Stomach (tissue), 9 donors: Measurements from ENCODE around the gene MIB1. TPM values are rescaled to one million over a fixed set of nuclear protein-coding genes. Genes with fewer than 3 reads are reported as not detected.

Source experiments
- DNase-seq, 2 donors: peaks; one replicate each; pipeline versions ENCODE4 v3.0.0 to v3.0.0-alpha.2; 2013 to 2019
- H3K27ac ChIP-seq, 5 donors: fragments of 200-600 bp in 4 of 5; sonication (generic) in 4 of 5; one replicate each; pipeline ENCODE4 v1.5.1; 2013 to 2019; ENCODE audit warnings: mild to moderate bottlenecking in 1 of 5, moderate library complexity in 1 of 5
- H3K27me3 ChIP-seq, 3 donors: fragments of 200-600 bp; sonication (generic); one replicate each; pipeline ENCODE4 v1.5.1; 2017 to 2019; ENCODE audit warnings: mixed run types in 1 of 3
- H3K36me3 ChIP-seq, 4 donors: fragments of 200-600 bp; sonication (generic); 1 replicate in 3 of 4; 2 replicates in 1 of 4; pipeline ENCODE4 v1.5.1; 2016 to 2019
- H3K4me1 ChIP-seq, 4 donors: fragments of 200-600 bp; sonication (generic); one replicate each; pipeline ENCODE4 v1.5.1; 2016 to 2019
- H3K4me3 ChIP-seq, 4 donors: fragments of 200-600 bp; sonication (generic) in 3 of 4; one replicate each; pipeline ENCODE4 v1.5.1; 2016 to 2019; ENCODE audit warnings: mild to moderate bottlenecking in 1 of 4
- H3K9me3 ChIP-seq, 4 donors: fragments of 200-600 bp; sonication (generic); one replicate each; pipeline ENCODE4 v1.5.1; 2016 to 2019
- CTCF ChIP-seq, 7 experiments: fragments of 450-650 bp in 4 of 7; fragments of 200-600 bp in 3 of 7; sonication (generic) in 3 of 7; IDR thresholded peaks; one replicate each; pipeline ENCODE4 v1.5.1; 2016 to 2019; ENCODE audit warnings: antibody characterized with exemption in 7 of 7, control low read depth in 2 of 7, mild to moderate bottlenecking in 1 of 7
- EP300 ChIP-seq: sonication (generic); formaldehyde crosslinking; IDR thresholded peaks from one replicate; pipeline ENCODE4 v1.6.1; 2017; ENCODE audit warnings: antibody characterized with exemption
- POLR2A ChIP-seq, 4 donors: fragments of 450-650 bp; IDR thresholded peaks; one replicate each; pipeline ENCODE4 v1.6.1; 2016; ENCODE audit warnings: antibody characterized with exemption in 4 of 4, control low read depth in 2 of 4, mild to moderate bottlenecking in 1 of 4, moderate library complexity in 1 of 4
- POLR2AphosphoS5 ChIP-seq, 3 donors: sonication (generic); formaldehyde crosslinking; IDR thresholded peaks; one replicate each; pipeline ENCODE4 v1.6.1; 2016; ENCODE audit warnings: antibody characterized with exemption in 3 of 3
- WGBS, 5 donors: extraction: QIAGEN DNeasy Blood & Tissue Kit in 3 of 5; methylation state at CpG; one replicate each; pipeline versions ENCODE4 v1.1.5 to v1.1.7; 2013 to 2018; 5-methylcytosine and 5-hydroxymethylcytosine counted together
- intact Hi-C: fragments of 100-400 bp; cut with DNase I; formaldehyde crosslinking; loops from one replicate; pipeline ENCODE4 v1.15.1; 2023; ENCODE audit warnings: low total_unique reads
- polyA plus RNA-seq, 3 donors: library from polyadenylated mRNA; stranded (reverse); fragments of 200-250 nt; gene quantifications; one replicate each; pipeline ENCODE4 v1.2.3, GENCODE V29; 2013
- total RNA-seq, 5 donors: library from RNA; depleted of rRNA; stranded (reverse); fragments of >200 nt; gene quantifications; one replicate each; pipeline versions ENCODE4 v1.1.0 to v1.2.3, GENCODE V29; 2014 to 2016
- donor health status: healthy with polysubstance abuse.
- donor health status: Bipolar disorder and iron deficiency.
- donor health status: healthy.

MIB1 gene
- total and polyA plus RNA-seq, 8 donors = 4.4 to 83.5 (median 13.1) TPM

- Histone ChIP-seq H3K27ac (no peak overlapping the region), H3K27me3 (no peaks in the 10 kb centered on the region), H3K36me3 (peaks cover 6 to 73% (median 59%) of the 10 kb centered on the region in 4 donors), H3K4me3 (no peak overlapping the region), H3K9me3 (peaks cover 0 to 9% (median 0%) of the 10 kb centered on the region in 4 donors), H3K4me1 (peaks cover 0 to 18% (median 4%) of the 10 kb centered on the region in 4 donors)
- no peak for DNase-seq
- WGBS, 5 donors = 90 to 95% (median 93%) methylated on average over 9 of the region's 9 CpGs
- intact Hi-C loops = no loop called here
- TF ChIP-seq EP300 (no peak), CTCF (IDR thresholded peaks at IDR 0.05) (no peak), POLR2AphosphoS5 (IDR thresholded peaks at IDR 0.05) (no peak), POLR2A (IDR thresholded peaks at IDR 0.05) (no peak)
Observed at GRCh38 chr18:21805771-21806366, 65.3 kb downstream of the MIB1 start.

GRCh38 chr18:21808185-21808584, 67.6 kb downstream of the MIB1 start:
- intact Hi-C loops = no loop called here
- H3K27ac ChIP-seq = no peak overlapping the region
- no peak for TF ChIP-seq CTCF (IDR thresholded peaks at IDR 0.05)
- no peak for TF ChIP-seq POLR2A (IDR thresholded peaks at IDR 0.05)
- no peak for TF ChIP-seq POLR2AphosphoS5 (IDR thresholded peaks at IDR 0.05)
- no peak for TF ChIP-seq EP300
- H3K4me3 ChIP-seq = no peak overlapping the region
- H3K36me3 ChIP-seq = peaks cover 6 to 61% (median 52%) of the 10 kb centered on the region in 4 donors
- DNase-seq = no peak
- peaks cover 0 to 15% (median 4%) of the 10 kb centered on the region in 4 donors for H3K4me1 ChIP-seq
- WGBS, 5 donors = 36 to 65% (median 48%) methylated on average over 3 of the region's 3 CpGs
- H3K27me3 ChIP-seq = no peaks in the 10 kb centered on the region
- H3K9me3 ChIP-seq = peaks cover 0 to 9% (median 0%) of the 10 kb centered on the region in 4 donors

- DNase-seq = no peak
- Histone ChIP-seq H3K4me1 (peaks cover 0 to 8% (median 4%) of the 10 kb centered on the region in 4 donors), H3K36me3 (peaks cover 6 to 62% (median 48%) of the 10 kb centered on the region in 4 donors), H3K4me3 (no peak overlapping the region), H3K27ac (no peak overlapping the region), H3K9me3 (peaks cover 0 to 9% (median 0%) of the 10 kb centered on the region in 4 donors), H3K27me3 (no peaks in the 10 kb centered on the region)
- TF ChIP-seq CTCF (IDR thresholded peaks at IDR 0.05) (no peak), EP300 (no peak), POLR2A (IDR thresholded peaks at IDR 0.05) (no peak), POLR2AphosphoS5 (IDR thresholded peaks at IDR 0.05) (no peak)
- intact Hi-C loops = no loop called here
- 95 to 100% (median 99%) methylated on average over 2 of the region's 2 CpGs for WGBS, 5 donors
Observed at GRCh38 chr18:21809725-21810124, 69.1 kb downstream of the MIB1 start.

- Histone ChIP-seq H3K27ac (no peak overlapping the region), H3K9me3 (no peaks in the 10 kb centered on the region), H3K27me3 (no peaks in the 10 kb centered on the region), H3K4me3 (no peak overlapping the region), H3K36me3 (peaks cover 0 to 60% (median 49%) of the 10 kb centered on the region in 4 donors), H3K4me1 (no peaks in the 10 kb centered on the region)
- TF ChIP-seq POLR2AphosphoS5 (IDR thresholded peaks at IDR 0.05) = no peak
- no peak for TF ChIP-seq POLR2A (IDR thresholded peaks at IDR 0.05)
- no peak for TF ChIP-seq EP300
- TF ChIP-seq CTCF (IDR thresholded peaks at IDR 0.05) = no peak
- 97 to 100% (median 98%) methylated on average over 2 of the region's 2 CpGs for WGBS, 5 donors
- no peak for DNase-seq
- intact Hi-C loops = no loop called here
Observed at GRCh38 chr18:21815101-21815500, 74.5 kb downstream of the MIB1 start.
